T-helper 2 cell treated with Interferon-gamma antibody and Interleukin-4, amounts not matched to agents 5 μg/mL and 100 μg/mL, for 36 hours (primary cell): ENCODE measurements around the gene RFC2.
A peak's percentile ranks its signal among the peaks of the same experiment; 100 is the strongest.
"Not testable (repeated sequence)": the region's sequence is repeated elsewhere in the genome, so short reads cannot be mapped to it uniquely, and the experiment has no call there.

Experiments used
- DNase-seq: peaks from one replicate; pipeline ENCODE4 v3.0.0; 2021; ENCODE audit warnings: low spot score
- H3K27ac Mint-ChIP-seq: one replicate; pipeline ENCODE4 v1.8.0; 2021; ENCODE audit warnings: mild to moderate bottlenecking, mixed read lengths
- H3K27me3 Mint-ChIP-seq: one replicate; pipeline ENCODE4 v1.8.0; 2021; ENCODE audit warnings: low read depth, mixed read lengths
- H3K36me3 Mint-ChIP-seq: one replicate; pipeline ENCODE4 v1.8.0; 2021; ENCODE audit warnings: low read depth, mixed read lengths
- H3K4me1 Mint-ChIP-seq: one replicate; pipeline ENCODE4 v1.8.0; 2021; ENCODE audit warnings: low read depth, mixed read lengths
- H3K4me3 Mint-ChIP-seq: one replicate; pipeline ENCODE4 v1.8.0; 2022; ENCODE audit warnings: mild to moderate bottlenecking, moderate library complexity, mixed read lengths
- H3K9me3 Mint-ChIP-seq: one replicate; pipeline ENCODE4 v1.8.0; 2021; ENCODE audit warnings: mixed read lengths

The RFC2 gene

DNA sequence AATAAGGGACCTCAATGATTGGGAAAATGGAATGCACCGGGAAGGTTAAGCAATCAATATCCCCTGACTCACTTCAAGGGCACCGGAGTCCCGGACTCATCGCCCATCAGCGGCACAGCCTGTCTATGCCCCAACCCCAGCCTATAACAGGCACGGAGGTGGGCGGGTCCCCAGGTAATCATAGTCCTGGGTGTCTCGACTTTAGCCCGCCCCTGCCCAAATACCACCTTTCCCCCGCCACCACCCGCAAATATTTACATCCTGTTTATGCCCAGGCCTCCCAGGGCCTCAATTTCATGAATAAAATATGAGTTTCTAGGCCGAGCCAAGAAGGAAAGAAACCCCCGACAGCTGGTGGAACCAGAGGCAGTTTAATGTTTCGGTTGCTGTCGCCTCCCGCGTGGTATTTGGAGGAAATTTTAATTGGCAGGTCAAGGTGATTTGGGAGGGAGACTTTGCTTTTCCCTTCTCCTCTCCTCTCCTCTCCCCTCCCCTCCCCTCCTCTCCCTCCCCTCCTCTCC, 15.6 kb upstream of the RFC2 start:
- Mint-ChIP-seq H3K27me3 (peaks cover 6% of the 10 kb centered on the region), H3K36me3 (no peaks in the 10 kb centered on the region), H3K4me1 (peaks cover 10% of the 10 kb centered on the region), H3K27ac (no peak overlapping the region), H3K9me3 (no peaks in the 10 kb centered on the region), H3K4me3 (peak overlapping the region; percentile 85)
- peak; percentile 39 for DNase-seq

DNA sequence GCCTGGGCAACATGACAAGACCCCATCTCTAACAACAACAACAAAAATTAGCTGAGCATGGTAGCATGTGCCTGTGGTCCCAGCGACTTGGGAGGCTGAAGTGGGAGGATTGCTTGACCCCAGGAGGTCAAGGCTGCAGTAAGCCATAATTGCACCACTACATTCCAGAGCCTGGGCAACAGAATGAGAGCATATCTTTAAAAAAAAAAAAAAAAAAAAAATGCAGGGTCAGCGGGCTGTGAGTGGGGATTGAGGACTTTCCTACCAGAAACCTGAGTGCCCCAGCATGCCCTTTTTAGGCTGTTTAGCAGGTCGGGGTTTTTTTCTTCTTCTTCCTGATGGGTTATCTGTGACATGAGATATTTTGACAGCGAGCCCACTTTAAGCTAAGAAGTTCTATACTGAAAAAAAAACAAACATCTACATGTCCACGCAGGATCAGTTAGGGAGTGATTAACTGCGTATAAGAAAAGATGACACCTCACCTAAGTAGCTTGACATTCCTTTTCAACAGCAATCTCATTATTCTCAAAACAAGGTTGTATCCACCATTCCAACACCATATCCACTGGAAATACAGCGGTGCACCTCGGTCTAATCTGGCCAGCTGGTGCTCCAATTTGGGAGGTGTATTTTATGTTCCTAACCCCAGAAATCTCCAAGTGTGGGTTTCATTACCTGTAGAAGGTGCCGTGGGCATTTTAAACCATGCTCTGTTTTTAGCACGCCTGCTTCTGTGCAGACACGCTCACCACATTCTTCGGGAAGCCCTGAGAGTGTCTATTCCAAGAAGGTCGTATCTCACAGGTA, 13.8 kb upstream of the RFC2 start:
- no peaks in the 10 kb centered on the region for H3K36me3 Mint-ChIP-seq
- DNase-seq: no peak
- no peak overlapping the region for H3K4me3 Mint-ChIP-seq
- H3K27ac Mint-ChIP-seq: no peak overlapping the region
- peaks cover 7% of the 10 kb centered on the region for H3K27me3 Mint-ChIP-seq
- H3K4me1 Mint-ChIP-seq: peaks cover 10% of the 10 kb centered on the region
- H3K9me3 Mint-ChIP-seq: no peaks in the 10 kb centered on the region

DNA sequence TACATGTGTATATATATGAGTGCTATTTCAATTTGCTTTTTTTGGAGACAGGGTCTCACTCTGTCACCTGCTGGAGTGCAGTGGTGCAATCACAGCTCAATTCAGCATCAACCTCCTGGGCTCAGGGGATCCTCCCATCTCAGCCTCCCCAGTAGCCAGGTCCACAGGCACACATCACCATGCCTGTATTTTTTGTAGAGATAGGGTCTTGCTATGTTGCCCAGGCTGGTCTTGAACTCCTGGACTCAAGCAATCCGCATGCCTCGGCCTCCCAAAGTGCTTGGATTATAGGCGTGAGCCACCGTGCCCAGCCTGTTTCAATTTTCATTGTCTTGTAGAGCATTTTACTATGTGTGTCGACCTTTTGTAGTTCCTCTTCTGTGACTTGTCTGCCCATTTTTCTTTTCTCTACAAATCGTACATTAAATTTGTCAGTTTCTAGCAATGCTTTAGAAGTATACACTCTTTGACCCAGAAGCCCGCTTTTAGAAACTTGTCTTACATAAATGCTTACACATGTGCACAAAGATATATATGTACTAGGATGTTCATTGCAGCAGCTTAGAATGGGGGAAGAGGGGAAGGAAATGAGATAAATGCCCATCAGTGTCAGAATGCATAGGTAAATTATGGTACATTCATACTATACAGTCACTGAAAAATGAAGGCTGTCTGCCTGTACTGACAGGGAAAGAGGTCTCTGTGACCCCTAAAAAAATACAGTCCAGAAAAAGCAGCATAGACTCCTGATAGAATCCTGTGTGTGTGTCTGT, 12.2 kb upstream of the RFC2 start:
- H3K9me3 Mint-ChIP-seq: no peaks in the 10 kb centered on the region
- peaks cover 3% of the 10 kb centered on the region for H3K4me1 Mint-ChIP-seq
- DNase-seq: no peak
- no peaks in the 10 kb centered on the region for H3K36me3 Mint-ChIP-seq
- no peak overlapping the region for H3K27ac Mint-ChIP-seq
- peaks cover 7% of the 10 kb centered on the region for H3K27me3 Mint-ChIP-seq
- no peak overlapping the region for H3K4me3 Mint-ChIP-seq

DNA sequence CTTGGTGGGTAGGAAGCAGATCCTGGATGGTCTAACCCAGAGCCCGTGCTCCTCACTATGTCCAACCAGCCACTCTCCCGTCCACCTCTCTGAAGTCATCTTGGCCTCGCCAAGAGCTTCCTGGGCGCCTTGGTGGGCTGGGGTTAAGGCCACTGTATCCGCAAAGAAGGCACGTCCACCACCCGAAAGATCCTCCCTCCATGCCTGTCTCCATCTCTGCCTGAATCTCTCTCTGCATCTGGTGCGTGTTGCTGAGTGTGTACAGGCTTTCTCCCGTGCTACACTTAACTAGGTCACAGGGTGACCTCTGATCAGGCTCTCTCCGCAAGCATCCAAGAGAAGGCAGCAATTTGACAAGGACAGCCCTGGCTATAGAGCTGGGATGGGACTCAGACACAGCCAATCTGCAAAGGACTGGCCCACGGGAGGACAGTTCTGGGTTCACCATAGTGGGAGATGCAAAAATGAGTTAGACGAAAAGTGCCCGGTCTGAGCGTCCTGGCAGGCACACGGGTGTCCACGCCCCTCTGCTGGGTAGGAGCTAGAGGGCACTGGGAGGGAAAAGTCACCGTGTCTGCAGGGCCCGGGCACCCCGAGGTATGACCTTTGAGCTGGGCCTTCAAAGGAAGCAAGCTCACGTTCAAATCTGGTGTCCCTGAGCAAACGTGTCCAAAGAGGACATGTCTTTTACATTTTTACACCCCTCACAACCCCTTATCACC, 9.4 kb upstream of the RFC2 start:
- H3K4me3 Mint-ChIP-seq: no peak overlapping the region
- peaks cover 9% of the 10 kb centered on the region for H3K27me3 Mint-ChIP-seq
- DNase-seq: no peak
- H3K9me3 Mint-ChIP-seq: no peaks in the 10 kb centered on the region
- H3K27ac Mint-ChIP-seq: no peak overlapping the region
- peaks cover 2% of the 10 kb centered on the region for H3K4me1 Mint-ChIP-seq
- H3K36me3 Mint-ChIP-seq: no peaks in the 10 kb centered on the region

DNA sequence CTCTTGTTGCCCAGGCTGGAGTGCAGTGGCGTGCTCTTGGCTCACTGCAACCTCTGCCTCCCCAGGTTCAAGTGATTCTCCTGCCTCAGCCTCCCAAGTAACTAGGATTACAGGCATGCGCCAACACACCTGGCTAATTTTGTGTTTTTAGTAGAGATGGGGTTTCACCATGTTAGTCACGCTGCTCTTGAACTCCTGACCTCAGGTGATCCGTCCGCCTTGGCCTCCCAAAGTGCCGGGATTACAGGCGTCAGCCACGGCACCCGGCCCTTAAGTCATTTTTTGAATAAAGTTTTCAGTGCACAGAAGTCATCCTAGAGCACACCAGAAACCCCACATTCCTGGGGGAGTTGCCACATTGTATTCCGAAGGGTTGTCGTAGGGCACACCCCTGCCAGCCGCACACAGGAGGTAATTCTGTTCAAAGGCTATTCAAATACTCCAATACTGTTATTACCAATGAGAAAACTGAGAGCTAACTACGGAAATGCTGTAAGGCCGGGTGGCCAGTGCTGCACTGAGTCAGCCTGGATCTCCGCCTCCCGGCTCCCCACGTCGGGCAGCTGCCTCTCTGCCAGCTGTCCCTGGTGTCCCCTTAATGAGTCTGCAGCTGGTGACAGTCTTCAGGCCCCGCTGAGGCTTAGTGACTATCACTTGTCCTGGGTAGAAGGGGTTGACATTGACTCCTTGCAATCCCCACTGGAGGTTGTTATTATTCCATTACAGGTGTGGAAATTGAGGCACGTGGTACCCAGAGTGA, 8.6 kb upstream of the RFC2 start:
- Mint-ChIP-seq H3K27ac (no peak overlapping the region), H3K27me3 (peaks cover 4% of the 10 kb centered on the region), H3K36me3 (no peaks in the 10 kb centered on the region), H3K9me3 (no peaks in the 10 kb centered on the region), H3K4me1 (peaks cover 2% of the 10 kb centered on the region), H3K4me3 (no peak overlapping the region)
- DNase-seq: no peak

DNA sequence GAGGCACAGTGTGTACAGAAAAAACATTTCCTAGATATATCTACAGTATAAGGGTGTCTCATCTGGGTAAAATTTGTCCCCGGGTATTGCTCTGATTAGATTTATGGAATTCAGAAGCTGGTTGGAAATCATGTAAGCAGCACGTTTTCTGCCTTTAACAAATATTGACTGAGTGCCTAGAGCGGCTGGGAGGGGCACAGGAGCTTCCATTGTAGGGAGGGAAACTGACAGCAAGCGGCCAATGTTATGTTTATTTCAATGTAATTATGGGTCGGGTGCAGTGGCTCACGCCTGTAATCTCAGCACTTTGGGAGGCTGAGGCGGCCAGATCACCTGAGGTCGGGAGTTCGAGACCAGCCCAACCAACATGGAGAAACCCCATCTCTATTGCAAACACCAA, 4.4 kb upstream of the RFC2 start:
- DNase-seq: no peak
- Mint-ChIP-seq H3K36me3 (peaks cover 4% of the 10 kb centered on the region), H3K27me3 (peaks cover 4% of the 10 kb centered on the region), H3K4me1 (peaks cover 16% of the 10 kb centered on the region), H3K27ac (no peak overlapping the region), H3K9me3 (no peaks in the 10 kb centered on the region), H3K4me3 (no peak overlapping the region)

DNA sequence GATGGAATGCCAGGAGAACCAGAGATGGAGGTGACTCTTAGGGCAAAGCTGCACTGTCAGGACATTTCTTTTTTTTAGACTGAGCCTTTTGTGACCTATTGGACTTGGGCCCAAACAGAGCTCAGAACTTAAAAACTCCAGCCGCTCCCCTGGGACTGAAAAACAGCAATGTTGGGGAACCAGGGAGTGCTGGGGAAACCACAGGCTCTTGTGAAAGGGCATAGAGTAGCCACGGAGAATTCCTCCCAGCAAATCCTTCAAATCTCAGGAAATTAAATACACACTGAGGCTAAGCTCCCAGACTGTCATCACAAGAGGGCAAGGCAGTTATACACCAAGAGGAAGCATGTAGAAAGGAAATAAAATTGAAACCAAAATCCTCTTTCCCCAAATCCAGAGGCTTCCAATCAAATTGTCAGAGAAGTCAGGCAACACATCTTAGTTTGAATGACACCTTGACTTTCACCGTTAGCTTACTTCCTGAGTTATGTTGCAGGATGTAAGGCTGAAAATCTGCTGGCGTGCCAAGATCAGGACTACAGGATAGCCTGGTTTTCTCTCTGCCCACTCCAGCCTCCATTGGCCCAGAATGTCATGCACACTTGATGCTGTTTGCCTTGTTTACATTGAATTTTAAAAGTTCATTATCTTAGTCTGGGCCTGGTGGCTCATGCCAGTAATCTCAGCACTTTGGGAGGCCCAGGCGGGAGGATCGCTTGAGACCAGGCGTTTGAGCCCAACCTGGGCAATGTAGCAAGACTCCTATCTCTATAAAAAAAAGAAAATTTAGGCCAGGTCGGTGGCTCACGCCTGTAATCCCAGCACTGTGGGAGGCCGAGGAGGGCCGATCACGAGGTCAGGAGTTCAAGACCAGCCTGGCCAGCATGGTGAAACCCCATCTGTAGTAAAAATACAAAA, 2.6 kb upstream of the RFC2 start:
- peaks cover 21% of the 10 kb centered on the region for H3K4me1 Mint-ChIP-seq
- H3K9me3 Mint-ChIP-seq: no peaks in the 10 kb centered on the region
- peak overlapping the region; percentile 68 for H3K4me3 Mint-ChIP-seq
- peaks cover 10% of the 10 kb centered on the region for H3K36me3 Mint-ChIP-seq
- peaks cover 2% of the 10 kb centered on the region for H3K27me3 Mint-ChIP-seq
- peak overlapping the region; percentile 62 for H3K27ac Mint-ChIP-seq
- DNase-seq: no peak

DNA sequence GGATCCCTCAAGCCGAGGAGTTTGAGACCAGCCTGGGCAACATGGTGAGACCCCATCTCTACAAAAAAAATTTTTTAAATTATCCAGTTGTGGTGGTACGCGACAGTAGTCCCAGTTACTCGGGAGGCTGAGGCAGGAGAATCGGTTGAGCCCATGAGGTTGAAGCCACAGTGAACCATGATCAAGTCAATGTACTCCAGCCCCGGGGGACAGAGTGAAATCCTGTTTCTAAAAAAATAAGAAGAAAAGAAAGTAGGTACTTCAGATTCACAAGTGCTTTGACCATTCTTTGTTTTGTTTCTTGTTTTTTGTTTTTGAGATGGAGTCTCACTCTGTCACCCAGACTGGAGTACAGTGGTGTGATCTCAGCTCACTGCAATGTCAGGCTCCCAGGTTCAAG, 1.3 kb upstream of the RFC2 start:
- not testable (repeated sequence) for DNase-seq, H3K27me3 Mint-ChIP-seq, H3K9me3 Mint-ChIP-seq, H3K27ac Mint-ChIP-seq
- Mint-ChIP-seq H3K4me1 (peaks cover 23% of the 10 kb centered on the region), H3K36me3 (peaks cover 18% of the 10 kb centered on the region), H3K4me3 (peak overlapping the region; percentile 46)

DNA sequence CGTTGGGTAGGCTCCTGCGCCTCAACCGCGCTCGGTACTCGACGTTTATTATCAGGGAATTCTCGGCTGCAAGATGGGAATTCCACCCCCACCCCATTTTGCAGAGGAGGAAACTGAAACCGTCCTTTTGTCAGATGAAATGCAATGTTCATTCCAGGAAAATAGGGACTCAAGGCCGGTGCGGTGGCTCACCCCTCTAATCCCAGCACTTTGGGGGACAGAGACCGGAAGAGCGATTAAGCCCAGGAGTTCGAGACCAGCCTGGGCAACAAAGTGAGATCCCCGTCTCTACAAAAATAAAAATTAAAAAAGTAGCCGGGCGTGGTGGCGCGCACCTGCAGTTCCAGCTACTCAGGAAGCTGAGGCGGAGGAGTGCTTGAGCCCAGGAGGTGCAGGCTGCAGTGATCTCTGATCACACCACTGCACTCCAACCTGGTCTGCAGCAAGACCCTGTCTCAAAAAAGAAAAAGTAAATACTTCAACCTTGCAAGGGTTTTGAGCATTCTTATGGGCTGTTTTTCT, 720 bp upstream of the RFC2 start:
- Mint-ChIP-seq H3K27me3 (peaks cover 2% of the 10 kb centered on the region), H3K4me1 (peaks cover 25% of the 10 kb centered on the region), H3K4me3 (peak overlapping the region; percentile 96), H3K27ac (peak overlapping the region; percentile 93), H3K36me3 (peaks cover 21% of the 10 kb centered on the region), H3K9me3 (no peaks in the 10 kb centered on the region)
- DNase-seq: no peak

DNA sequence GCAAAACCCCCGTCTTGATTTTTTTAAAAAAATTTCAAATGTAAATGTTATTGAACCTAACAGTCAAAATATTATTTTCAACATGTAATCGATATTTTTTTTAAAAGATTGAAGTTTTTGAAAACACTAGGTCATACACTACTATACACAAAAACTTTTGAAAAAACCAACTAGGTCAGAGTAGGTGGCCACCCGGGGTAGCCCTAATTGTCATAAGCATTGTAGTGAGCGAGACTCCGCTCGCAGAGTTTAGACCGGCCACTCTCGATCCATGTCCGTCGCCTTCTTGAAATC, 417 bp downstream of the RFC2 start:
- no peaks in the 10 kb centered on the region for H3K27me3 Mint-ChIP-seq
- H3K4me1 Mint-ChIP-seq: peaks cover 30% of the 10 kb centered on the region
- no peaks in the 10 kb centered on the region for H3K9me3 Mint-ChIP-seq
- peaks cover 29% of the 10 kb centered on the region for H3K36me3 Mint-ChIP-seq
- DNase-seq: no peak
- H3K4me3 Mint-ChIP-seq: peak overlapping the region; percentile 96
- peak overlapping the region; percentile 93 for H3K27ac Mint-ChIP-seq

DNA sequence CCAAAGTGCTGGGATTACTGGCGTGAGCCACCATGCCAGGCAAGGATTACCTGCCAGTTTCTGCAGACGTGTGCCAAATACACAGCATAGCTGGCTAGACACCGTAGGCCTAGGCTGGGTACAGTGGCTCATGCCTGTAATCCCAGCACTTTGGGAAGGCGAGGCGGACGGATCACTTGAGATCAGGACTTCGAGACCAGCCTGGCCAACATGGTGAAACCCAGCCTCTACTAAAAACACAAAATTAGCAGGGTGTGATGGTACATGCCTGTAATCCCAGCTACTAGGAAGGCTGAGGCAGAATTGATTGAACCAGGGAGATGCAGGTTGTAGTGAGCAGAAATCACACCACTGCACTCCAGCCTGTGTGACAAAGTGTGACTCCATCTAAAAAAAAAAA, 868 bp downstream of the RFC2 start:
- Mint-ChIP-seq H3K36me3 (peaks cover 33% of the 10 kb centered on the region), H3K27me3 (no peaks in the 10 kb centered on the region), H3K27ac (peak overlapping the region; percentile 93), H3K9me3 (no peaks in the 10 kb centered on the region), H3K4me1 (peaks cover 30% of the 10 kb centered on the region), H3K4me3 (peak overlapping the region; percentile 96)
- no peak for DNase-seq

DNA sequence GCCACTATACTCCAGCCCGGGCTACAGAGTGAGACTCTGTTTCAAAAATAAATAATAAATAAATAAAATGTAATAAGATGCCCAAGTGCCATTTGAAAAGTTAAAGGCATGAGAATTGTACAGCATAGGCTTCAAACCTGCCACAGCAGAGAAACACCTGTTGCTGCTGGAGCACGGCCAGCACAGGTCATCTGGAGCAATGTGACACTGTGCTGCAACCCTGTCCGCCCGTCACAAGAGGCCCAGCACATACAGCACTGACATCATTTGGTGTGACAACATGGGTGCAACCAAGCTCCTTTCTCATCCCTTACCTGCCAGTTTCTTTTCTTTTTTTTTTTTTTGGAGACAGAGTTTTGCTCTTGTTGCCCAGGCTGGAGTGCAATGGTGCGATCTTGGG, 1.3 kb downstream of the RFC2 start:
- no peaks in the 10 kb centered on the region for H3K27me3 Mint-ChIP-seq
- H3K9me3 Mint-ChIP-seq: no peaks in the 10 kb centered on the region
- no peak for DNase-seq
- peak overlapping the region; percentile 93 for H3K27ac Mint-ChIP-seq
- peaks cover 30% of the 10 kb centered on the region for H3K4me1 Mint-ChIP-seq
- peaks cover 36% of the 10 kb centered on the region for H3K36me3 Mint-ChIP-seq
- peak overlapping the region; percentile 96 for H3K4me3 Mint-ChIP-seq
